ENCODE data around the gene SPACA4.

SPACA4 gene

DNA sequence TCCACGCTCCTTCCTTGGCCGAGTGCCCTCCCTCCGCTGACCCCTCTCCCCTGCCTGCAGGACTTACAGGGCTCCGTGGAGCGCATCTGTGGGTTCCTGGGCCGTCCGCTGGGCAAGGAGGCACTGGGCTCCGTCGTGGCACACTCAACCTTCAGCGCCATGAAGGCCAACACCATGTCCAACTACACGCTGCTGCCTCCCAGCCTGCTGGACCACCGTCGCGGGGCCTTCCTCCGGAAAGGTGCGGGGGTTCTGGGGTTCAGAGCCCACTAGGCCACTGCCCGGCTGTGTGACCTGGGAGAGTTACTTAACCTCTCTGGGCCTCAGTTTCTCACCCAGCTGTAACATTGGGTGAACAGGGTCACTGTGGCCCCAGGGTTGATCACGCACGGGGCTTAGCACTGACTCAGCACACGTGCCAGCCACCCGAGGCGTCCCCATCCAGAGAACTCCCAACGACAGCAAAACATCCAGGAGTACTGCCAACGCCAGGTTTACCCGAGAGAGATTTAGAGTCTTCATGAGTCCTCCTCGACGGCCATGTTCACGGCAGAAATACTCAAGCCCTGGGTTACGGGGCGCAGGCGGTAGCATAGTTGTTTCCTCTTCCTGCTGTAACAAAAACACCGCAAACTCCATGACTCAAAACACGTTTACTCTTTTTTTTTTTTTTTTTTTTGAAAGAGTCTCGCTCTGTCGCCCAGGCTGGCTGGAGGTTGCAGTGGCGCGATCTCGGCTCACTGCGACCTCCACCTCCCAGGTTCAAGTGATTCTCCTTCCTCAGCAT, 9.7 kb upstream of the SPACA4 start:
- DNase-seq (ENCODE audit: low read depth in 2 of 2, low spot score in 1 of 2): no peak

DNA sequence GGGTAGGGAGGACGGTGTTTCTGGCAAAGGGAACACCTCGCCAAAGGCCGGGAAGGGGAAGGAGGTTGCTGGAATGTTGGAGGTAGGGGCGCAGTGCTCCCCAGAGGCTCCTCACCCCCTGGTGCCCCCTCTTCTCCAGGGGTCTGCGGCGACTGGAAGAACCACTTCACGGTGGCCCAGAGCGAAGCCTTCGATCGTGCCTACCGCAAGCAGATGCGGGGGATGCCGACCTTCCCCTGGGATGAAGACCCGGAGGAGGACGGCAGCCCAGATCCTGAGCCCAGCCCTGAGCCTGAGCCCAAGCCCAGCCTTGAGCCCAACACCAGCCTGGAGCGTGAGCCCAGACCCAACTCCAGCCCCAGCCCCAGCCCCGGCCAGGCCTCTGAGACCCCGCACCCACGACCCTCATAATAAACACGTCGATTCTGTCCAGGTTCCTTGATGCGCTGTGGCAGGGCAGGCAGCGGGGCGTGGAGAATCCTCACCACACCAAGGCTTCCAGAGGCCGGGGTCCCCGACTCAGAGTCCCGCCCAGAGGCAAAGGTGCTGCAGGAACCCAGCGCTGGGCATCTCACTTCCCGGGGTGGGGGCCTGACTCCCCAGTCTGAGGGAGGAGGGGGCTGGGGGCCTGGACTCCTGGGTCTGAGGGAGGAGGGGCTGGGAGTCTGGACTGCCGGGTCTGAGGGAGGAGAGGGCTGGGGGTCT, 7.4 kb upstream of the SPACA4 start:
- no peak for DNase-seq (ENCODE audit: low read depth in 2 of 2, low spot score in 1 of 2)

DNA sequence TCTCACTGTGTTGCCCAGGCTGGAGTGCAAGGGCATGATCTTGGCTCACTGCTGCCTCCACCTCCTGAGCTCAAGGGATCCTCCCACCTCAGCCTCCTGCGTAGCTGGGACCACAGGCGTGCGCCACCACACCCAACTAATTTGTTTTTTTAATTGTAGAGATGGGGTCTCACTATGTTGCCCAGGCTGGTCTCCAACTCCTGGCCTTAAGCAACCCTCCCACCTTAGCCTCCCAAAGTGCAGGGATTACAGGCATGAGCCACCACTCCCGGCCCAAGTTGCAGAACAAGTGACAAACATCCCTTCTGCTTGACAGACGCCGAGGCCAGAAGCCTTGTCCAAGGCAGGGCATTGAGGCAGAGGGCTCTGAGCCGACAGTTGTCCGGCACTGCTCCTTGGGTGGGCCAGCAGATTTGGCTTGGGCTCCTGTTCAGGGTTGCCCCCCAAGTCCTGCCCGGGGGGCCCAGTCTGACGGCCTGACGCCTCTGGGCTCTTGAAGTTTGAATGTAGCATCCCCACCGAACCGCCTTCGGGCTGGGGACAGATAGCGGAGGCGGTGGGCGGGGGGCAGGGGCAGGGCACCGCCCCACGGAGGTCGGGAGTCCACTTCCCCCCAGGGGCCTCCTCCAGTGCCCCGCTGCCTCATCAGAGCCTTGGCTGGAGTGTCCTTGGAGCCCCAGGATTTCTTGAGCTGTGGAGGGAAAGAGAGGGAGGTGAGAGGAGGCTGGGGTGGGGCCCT, 5.7 kb upstream of the SPACA4 start:
- no peak for DNase-seq (ENCODE audit: low read depth in 2 of 2, low spot score in 1 of 2)

DNA sequence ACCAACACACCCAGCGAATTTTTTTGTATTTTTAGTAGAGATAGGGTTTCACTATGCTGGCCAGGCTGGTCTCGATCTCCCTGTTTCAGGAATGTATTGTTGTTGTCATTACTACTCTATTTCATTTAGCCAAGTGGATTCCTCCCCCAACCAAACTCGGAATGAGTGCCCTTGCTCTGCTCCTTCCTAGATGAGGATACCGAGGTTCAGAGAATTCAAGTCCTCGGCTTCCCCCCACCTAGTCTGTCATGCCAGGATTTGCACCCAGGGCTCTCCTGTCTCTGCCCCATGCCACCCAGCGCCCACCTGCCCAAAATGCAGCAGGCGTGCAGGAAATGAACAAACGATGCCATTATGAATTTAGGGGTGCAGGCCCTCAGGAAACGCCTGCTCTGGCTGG, 3.5 kb upstream of the SPACA4 start:
- DNase-seq (ENCODE audit: low read depth in 2 of 2, low spot score in 1 of 2): no peak

DNA sequence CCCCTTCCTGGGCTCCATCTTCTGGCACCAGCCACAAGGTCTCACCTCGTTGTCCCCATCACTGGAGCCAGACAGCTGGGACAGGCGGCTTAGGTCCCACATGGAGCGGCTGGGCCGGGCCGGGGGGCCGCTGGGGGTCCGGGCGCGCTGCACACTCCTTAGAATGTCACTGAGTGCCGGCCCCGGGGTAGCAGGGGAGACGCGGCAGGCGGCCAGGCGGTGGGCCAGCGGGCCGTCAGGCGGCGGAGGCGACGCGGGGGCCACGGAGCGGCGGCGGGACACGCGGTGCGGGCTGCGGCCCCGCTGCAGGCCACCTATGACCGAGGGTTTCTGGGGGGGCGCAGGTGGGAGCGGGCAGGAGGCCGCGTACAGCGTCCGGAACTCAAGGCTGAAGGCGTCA, 3.1 kb upstream of the SPACA4 start:
- DNase-seq (ENCODE audit: low read depth in 2 of 2, low spot score in 1 of 2): no peak

DNA sequence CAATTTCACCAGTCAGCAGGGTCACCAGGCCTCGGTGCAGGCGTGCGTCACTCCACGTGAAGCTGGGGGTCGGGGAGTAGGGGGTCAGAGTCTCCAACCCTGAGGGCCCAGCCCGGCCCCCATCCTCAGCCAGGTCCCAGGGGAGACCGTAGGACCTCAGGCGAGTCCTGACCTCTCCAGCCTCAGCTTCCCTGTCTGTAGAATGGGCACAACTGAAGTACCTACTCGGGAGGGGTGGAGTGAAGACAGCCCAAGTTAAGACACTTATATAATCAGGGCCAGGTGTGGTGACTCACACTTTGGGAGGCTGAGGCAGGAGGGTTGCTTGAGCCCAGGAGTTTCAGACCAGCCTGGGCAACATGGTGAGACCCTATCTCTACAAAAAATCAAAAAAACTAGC, 2.7 kb upstream of the SPACA4 start:
- no peak for DNase-seq (ENCODE audit: low read depth in 2 of 2, low spot score in 1 of 2)

DNA sequence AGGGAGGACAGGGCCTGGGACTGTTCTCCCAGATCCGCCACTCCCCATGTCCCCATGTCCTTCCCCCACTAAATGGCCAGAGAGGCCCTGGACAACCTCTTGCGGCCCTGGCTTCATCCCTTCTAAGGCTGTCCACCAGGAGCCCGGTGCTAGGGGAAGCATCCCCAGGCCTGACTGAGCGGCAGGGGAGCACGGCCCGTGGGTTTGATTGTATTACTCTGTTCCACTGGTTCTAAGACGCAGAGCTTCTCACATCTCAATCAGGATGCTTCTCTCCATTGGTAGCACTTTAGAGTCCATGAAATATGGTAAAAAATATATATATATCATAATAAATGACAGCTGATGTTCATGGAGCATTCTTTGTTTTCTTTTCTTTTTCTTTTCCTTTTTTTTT, 815 bp downstream of the SPACA4 start:
- no peak for DNase-seq (ENCODE audit: low read depth in 2 of 2, low spot score in 1 of 2)

DNA sequence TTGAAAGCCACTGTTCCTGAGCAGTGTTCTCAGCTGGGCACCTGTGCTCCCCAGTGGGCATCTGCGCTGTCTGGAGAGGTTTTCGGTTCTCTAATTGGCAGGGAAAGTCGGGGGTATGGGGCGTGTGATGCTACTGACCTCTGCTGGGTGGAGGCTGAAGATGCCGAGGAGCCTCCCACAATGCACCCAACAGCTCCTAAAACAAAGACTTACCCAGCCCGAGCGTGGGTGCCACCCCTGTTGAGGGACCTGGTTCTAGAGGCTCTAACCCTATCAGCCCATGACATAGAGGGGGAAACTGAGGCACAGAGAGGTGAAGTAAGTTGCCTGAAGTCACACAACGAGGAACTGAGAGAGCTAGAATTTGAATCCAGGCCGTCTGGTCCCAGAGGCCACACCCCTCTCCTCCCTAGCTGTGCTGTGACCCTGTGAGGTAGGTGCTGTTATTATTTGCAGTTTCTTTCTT, 2.3 kb downstream of the SPACA4 start:
- peak in 1 of 2 donors; percentile 18 for DNase-seq (ENCODE audit: low read depth in 2 of 2, low spot score in 1 of 2)

DNA sequence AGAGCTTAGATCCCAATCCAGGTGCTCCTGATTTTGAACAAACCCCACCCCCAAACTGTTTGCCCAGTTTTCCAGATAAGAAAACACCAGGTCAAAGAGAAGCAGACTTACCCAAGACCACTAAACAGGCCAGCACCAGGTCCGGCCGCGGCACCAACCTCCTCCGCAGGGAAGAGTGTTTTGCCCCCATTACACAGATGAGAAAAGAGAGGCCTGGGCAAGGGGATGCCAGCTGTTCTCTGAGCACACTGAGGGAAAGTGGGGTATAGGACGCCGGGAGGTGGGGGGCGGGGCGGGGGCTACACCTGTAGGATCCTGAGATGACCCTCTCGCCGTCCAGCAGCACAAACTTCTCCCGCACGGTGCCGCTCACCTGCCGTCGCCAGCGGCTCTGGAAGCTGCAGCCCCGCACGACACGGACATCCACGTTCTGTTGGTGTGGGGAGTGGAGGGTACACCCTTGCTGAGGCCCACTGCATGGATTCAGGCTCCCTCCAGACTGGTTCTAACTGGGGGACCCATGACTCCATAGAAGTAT, 3.1 kb downstream of the SPACA4 start:
- DNase-seq (ENCODE audit: low read depth in 2 of 2, low spot score in 1 of 2): no peak

DNA sequence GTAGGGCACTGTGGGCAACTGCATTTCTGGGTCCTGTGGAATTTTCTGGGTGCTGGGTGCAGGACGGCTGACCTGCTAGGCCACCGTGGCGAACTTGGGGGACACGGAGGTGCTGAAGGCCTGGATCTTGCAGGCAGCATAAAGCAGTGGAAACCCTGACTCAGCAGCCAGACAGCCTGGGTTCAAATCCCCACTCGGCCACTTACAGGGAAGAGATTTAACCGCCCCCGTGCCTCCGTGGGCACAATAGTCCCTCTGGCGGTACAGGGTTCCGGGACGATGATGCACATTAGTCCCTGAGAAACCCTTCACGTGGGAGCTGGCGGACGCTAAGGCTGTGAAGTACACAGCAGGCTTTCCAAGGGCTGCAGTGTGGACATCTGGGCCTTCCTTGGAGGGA, 5.3 kb downstream of the SPACA4 start:
- DNase-seq (ENCODE audit: low read depth in 2 of 2, low spot score in 1 of 2): no peak

DNA sequence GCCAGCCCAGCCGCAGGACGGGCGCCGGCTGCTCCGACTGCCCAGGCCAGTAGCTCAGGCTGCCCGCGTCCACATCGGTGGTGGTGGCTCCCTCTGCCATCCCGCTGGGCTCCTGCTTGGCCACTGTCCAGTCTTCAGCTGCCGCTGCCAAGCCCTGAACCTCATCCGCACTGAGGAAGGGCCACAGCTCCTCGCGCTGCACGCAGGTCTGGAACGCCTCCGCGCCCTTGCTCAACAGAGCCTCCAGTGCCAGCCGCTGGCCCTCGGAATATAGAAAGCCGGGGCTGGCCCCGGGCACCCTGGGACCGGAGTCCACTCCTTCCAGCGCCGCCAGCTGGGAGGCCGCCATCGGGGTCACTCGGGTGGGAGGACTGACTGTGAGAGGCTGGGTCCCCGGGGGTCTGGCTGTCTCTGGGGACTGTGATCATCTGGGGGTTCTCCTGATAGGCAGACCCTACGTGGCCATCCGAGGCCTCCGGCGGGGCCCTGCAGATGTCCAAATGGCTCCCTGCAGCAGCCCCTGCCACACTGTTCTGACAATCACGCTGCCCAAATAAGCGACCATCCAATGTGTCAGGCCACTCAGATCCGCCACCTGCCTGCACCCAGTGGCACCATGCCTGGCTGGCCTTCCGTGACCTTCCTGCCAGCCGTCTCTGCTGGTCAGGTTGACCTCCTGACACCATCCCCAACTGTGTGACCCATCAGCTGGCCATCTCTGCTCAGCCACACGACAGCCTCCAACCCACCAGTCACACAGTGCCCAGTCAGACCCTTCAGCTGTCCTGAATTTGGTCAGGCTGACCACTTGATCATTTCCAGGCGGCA, 6.7 kb downstream of the SPACA4 start:
- no peak for DNase-seq (ENCODE audit: low read depth in 2 of 2, low spot score in 1 of 2)

DNA sequence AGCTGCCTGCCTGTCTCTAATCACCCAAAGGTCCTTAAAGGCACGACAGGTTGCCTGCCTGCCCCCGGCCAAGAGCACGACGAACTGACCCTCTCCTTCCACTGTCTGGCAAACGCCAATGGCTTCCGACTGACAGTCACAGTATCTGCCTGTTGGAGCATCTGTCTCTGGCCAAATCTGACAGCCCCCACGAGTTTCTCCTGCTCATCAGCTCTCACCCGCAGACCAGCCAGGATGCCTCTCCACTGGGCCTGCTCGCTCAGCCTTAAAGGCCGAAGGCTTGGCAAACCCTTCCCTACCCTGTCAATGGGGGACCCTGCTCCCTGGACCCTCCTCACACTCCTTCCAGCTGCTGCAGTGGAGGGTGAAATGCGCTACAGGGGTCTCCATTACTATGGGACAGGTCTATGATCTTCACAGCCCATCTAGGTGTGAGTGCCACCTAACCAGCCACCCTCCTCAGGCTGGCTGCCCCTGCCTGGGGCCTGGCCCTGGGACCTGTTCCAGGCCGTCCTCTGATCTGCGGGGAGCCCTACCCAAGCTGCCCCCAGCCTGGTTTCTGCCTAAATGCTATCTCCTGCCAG, 7.4 kb downstream of the SPACA4 start:
- DNase-seq (ENCODE audit: low read depth in 2 of 2, low spot score in 1 of 2): no peak

DNA sequence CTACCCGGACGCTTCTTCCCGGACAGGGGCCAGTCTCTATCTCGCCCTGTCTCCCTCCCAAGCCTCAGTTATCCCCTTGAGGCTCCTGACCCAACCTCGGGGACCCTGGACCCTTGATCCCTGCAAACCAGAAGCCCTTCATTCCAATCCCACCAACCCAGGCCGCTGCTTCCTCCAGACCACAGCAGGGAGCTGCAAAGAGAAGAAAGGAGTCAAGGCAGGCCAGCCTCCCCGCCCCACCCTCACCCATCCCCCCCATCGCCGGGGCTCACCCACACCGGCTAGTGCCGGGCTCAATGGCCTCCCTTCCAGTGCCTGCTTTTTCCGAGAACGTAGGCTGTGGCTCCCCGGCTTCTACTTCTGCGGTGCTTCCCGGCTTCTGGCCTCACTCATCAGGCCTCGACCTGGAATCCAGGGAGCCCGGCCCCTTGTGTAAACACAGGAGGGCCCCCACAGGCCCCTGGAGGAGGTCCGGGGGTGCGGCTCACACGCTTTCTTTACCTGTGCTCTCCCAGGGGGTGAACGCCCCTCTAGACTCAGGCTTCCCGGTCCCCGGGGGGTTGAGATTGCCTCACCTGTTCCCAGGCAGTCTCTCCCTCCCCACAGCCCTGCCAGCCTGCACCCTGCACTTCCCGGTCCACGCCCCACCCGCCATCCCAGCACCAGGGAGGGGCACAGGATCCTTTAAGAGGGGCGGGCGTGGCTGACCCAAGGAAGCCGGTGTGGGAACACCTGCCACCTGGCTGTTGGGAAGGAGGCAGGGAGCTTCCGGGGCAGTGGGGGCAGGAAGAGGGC, 8.1 kb downstream of the SPACA4 start, which contains the start of gene FAM83E:
Gene FAM83E (minus strand): TSS at position 641 of the 795 bp plus-strand sequence. CDS start 1,704 bp downstream, outside the sequence.
- DNase-seq (ENCODE audit: low read depth in 2 of 2, low spot score in 1 of 2): no peak

DNA sequence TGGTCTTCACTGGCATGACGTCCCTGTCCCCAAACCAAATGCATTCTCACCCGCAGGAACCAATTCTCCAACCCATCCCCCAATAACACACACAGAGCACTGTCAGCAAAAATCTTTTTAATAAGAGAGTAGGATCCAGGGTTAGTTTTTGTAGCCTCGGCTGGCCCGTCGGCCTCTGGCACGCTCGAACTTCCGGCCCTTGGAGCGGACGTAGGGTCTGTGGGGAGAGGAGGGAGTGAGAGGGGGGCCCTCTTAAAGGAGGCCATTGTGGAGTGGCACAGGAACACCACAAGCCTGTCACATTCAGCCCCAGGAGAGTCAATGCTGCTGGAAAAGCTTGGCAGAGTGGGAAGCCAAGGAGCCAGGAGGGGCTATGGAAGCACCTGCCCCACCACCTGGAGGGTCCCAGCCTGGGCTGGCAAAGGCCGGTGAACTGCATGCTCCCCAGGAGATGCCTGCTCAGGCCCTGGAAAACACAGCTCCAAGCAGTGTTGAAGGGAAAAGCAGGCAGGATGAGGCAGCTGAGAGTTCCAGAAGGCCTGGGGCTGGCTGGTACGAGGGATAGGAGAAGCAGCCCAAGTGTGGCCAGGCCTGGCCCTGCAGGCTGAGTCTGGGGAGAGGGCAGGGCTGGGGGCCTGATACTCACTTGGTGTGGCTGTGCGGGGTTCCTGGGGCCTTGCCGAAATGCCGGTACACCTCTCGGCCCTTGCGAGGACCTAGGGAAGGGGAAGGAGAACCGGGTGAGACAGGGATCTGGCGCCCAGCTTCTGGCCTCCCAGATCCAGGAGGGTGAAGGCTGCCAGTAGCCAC, 8.9 kb downstream of the SPACA4 start:
- DNase-seq (ENCODE audit: low read depth in 2 of 2, low spot score in 1 of 2): no peak

DNA sequence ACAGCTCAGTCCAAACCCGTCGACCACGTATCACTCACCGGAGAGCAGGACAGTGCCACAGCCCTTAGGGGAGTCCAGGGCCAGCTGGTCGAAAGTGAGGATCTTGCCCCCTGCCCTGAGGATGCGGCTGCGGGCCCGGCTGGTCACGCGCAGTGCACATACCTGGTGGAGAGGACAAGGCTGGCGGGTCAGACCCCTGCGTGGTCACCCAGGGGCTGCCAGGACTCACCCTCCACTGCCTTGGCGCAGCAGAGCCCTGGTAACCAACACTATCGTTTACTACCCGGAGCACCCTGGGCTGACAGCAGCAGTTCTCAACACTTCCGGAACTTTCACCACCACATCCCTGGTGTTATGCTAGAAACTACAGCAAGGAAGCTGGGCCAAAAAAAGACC, 9.5 kb downstream of the SPACA4 start:
- no peak for DNase-seq (ENCODE audit: low read depth in 2 of 2, low spot score in 1 of 2)

DNA sequence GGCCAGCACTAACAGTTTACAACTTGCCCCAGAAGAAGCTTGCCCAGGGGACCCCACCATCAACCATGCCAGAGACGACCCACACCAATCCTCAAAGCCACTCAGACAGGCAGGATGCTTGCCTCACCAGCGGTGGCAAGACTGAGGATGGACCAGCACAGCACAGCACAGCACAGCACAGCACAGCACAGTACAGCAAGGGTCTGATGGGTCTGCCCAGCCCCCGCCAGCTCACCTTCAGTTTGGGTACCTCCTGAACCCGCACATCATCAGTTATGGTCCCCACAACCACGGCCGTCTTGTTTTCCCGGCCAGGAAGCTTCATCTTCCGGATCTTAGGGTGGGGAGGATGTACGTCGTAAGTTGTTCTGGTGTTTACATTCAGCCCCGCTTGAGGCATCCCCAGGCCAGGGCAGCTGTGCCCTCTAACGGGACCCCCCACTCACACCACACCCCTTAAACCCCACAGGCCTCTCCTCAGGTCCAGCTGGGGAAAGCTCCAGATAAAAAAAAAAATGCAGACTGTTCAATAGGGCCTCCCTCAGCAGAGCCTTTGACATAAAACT, 10.0 kb downstream of the SPACA4 start:
- DNase-seq (ENCODE audit: low read depth in 2 of 2, low spot score in 1 of 2): no peak

DNA sequence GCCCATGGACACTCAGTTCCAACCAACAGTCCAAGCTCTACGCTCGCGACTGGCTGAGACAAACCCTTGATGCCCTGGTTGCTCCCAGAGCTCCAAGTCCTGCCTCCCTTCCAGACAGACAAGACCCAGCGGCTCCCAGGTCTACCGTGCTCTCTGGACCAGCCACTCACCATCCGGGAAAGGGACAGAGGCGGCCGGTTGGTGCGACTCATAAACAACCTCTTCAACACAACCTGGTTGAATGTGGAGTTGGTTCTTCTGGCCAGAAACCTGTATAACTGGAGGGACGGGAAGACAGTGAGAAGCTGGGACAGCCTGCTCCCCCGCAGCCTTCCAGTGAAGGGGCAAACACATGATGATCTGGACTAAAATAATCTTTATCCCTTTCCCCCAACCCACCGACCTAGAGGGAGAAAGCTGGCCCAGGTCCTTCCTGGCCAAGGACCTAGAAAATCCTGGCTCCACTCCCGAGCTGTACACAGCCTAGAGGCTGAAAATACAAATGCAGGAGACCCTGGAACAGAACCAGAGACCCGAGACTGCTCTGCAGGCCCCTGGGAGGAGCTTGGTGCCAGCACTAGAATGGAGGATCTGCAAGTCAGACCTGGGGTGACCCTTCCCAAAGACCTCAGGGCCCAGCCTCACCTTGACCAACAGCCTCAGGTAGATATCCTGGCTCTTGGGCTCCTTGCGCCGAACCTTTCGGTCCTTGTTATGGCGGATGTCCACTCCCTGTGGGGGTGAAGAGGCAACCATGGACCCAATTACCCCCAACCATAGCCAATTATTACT, 10.8 kb downstream of the SPACA4 start:
- no peak for DNase-seq (ENCODE audit: low read depth in 2 of 2, low spot score in 1 of 2)
